Spleen (tissue), 11 donors: ENCODE measurements around the gene PSMA6. TPM values are rescaled to one million over a fixed set of nuclear protein-coding genes. Genes with fewer than 3 reads are reported as not detected.

Experiments
- DNase-seq: peaks from one replicate; pipeline ENCODE4 v3.0.0-alpha.2; 2020
- H3K27ac ChIP-seq, 8 donors: fragments of 200-600 bp; sonication (generic) in 7 of 8; 1 replicate in 4 of 8; 2 replicates in 4 of 8; pipeline versions ENCODE4 v1.5.0 to v1.8.0; 2016 to 2021; ENCODE audit warnings: inconsistent platforms in 4 of 8, mild to moderate bottlenecking in 4 of 8, moderate library complexity in 1 of 8
- H3K27me3 ChIP-seq, 7 donors: fragments of 200-600 bp; sonication (generic) in 6 of 7; replicated peaks in 1 of 7; 1 replicate in 4 of 7; 2 replicates in 3 of 7; pipeline versions ENCODE4 v1.5.0 to v1.8.0; 2016 to 2021; ENCODE audit warnings: inconsistent platforms in 3 of 7, mild to moderate bottlenecking in 1 of 7
- H3K36me3 ChIP-seq, 6 donors: fragments of 200-600 bp; sonication (generic) in 5 of 6; 1 replicate in 4 of 6; 2 replicates in 2 of 6; pipeline versions ENCODE4 v1.5.0 to v1.8.0; 2016 to 2021; ENCODE audit warnings: inconsistent platforms in 2 of 6
- H3K4me1 ChIP-seq, 6 donors: fragments of 200-600 bp; sonication (generic) in 5 of 6; 1 replicate in 3 of 6; 2 replicates in 3 of 6; pipeline versions ENCODE4 v1.5.0 to v1.8.0; 2016 to 2021; ENCODE audit warnings: inconsistent platforms in 3 of 6
- H3K4me3 ChIP-seq, 8 donors: fragments of 200-600 bp; sonication (generic) in 7 of 8; 1 replicate in 4 of 8; 2 replicates in 4 of 8; pipeline versions ENCODE4 v1.5.0 to v1.8.0; 2016 to 2021; ENCODE audit warnings: inconsistent platforms in 4 of 8, mild to moderate bottlenecking in 4 of 8, moderate library complexity in 2 of 8
- H3K9me3 ChIP-seq, 8 donors: fragments of 200-600 bp; sonication (generic) in 7 of 8; 1 replicate in 4 of 8; 2 replicates in 4 of 8; pipeline versions ENCODE4 v1.5.0 to v1.8.0; 2016 to 2021; ENCODE audit warnings: inconsistent platforms in 4 of 8
- CTCF ChIP-seq, 11 experiments: fragments of 200-600 bp in 7 of 11; fragments of 450-650 bp in 4 of 11; sonication (generic) in 4 of 11; IDR thresholded peaks in 8 of 11; conservative IDR thresholded peaks in 3 of 11; 1 replicate in 7 of 11; 2 replicates in 4 of 11; pipeline versions ENCODE4 v1.4.0 to v1.8.0; 2016 to 2021; ENCODE audit warnings: antibody characterized with exemption in 11 of 11, inconsistent platforms in 4 of 11, mild to moderate bottlenecking in 1 of 11
- POLR2A ChIP-seq, 3 donors: fragments of 450-650 bp; IDR thresholded peaks; one replicate each; pipeline ENCODE4 v1.5.1; 2017; ENCODE audit warnings: antibody characterized with exemption in 3 of 3, mild to moderate bottlenecking in 1 of 3
- POLR2AphosphoS5 ChIP-seq, 3 donors: sonication (generic); formaldehyde crosslinking; IDR thresholded peaks; one replicate each; pipeline ENCODE4 v1.5.1; 2017; ENCODE audit warnings: antibody characterized with exemption in 3 of 3
- WGBS, 5 donors: extraction: QIAGEN DNeasy Blood & Tissue Kit in 3 of 5; methylation state at CpG; one replicate each; pipeline versions ENCODE4 v1.1.5 to v1.1.7; 2013 to 2018; 5-methylcytosine and 5-hydroxymethylcytosine counted together
- intact Hi-C: fragments of 100-400 bp; cut with DNase I; formaldehyde crosslinking; loops from one replicate; pipeline ENCODE4 v1.15.0; 2023; ENCODE audit warnings: low total_unique reads
- polyA plus RNA-seq, 3 donors: library from polyadenylated mRNA; stranded (reverse); fragments of 200-250 nt; gene quantifications; one replicate each; pipeline ENCODE4 v1.2.1, GENCODE V29; 2013
- total RNA-seq, 7 donors: library from RNA; depleted of rRNA in 3 of 7; stranded (reverse); fragments of >200 nt in 3 of 7; fragmentation: NEBNext Ultra II Directional in 4 of 7; extraction: Animal tissue kit (Norgen Biotek cat#: 25700) in 4 of 7; gene quantifications; one replicate each; pipeline versions ENCODE4 v1.1.0 to v1.2.1, GENCODE V29; 2016 to 2021
- donor health status: healthy with polysubstance abuse.
- donor health status: DM: no; HTN: no; CAD: no; lungs with moderate emphysema.
- donor health status: DM: no; HTN: no; CAD: no.
- donor health status: Bipolar disorder and iron deficiency.
- donor health status: healthy.
- donor health status: DM: no; HTN: no; CAD: no.
- donor health status: DM: yes; HTN: yes; CAD: no.

Gene PSMA6
- total and polyA plus RNA-seq, 10 donors = 108 to 185 (median 131) TPM

- Histone ChIP-seq H3K27ac (peak overlapping the region; percentile 71 to 95 (median 88)), H3K27me3 (no peaks in the 10 kb centered on the region), H3K36me3 (no peaks in the 10 kb centered on the region), H3K4me3 (no peak overlapping the region), H3K9me3 (no peaks in the 10 kb centered on the region), H3K4me1 (peaks cover 44 to 65% (median 60%) of the 10 kb centered on the region in 6 donors)
- no peak for DNase-seq
- TF ChIP-seq CTCF (IDR thresholded peaks at IDR 0.05 in 8 of 11, conservative IDR thresholded peaks at IDR 0.05 in 3 of 11) (no peak), POLR2A (IDR thresholded peaks at IDR 0.05) (no peak), POLR2AphosphoS5 (IDR thresholded peaks at IDR 0.05) (peak in 2 of 3 donors; percentile 22 to 38)
- 65 to 74% (median 67%) methylated on average over 11 of the region's 11 CpGs for WGBS, 5 donors
- intact Hi-C loops = loop anchor here (10.0 kb wide), 1 partner anchor 72 kb away; the partner anchor contains the start of gene NFKBIA
These were observed 40.5 kb downstream of the PSMA6 start for GRCh38 chr14:35332517-35333263.

- Histone ChIP-seq H3K9me3 (no peaks in the 10 kb centered on the region), H3K27me3 (no peaks in the 10 kb centered on the region), H3K4me3 (no peak overlapping the region), H3K36me3 (no peaks in the 10 kb centered on the region), H3K27ac (peak overlapping the region; percentile 71 to 95 (median 88)), H3K4me1 (peaks cover 48 to 71% (median 66%) of the 10 kb centered on the region in 6 donors)
- 53 to 68% (median 61%) methylated on average over 8 of the region's 8 CpGs for WGBS, 5 donors
- intact Hi-C loops = loop anchor here (10.0 kb wide), 1 partner anchor 72 kb away; the partner anchor contains the start of gene NFKBIA
- DNase-seq = no peak
- TF ChIP-seq POLR2A (IDR thresholded peaks at IDR 0.05) = no peak
- TF ChIP-seq POLR2AphosphoS5 (IDR thresholded peaks at IDR 0.05) = no peak
- TF ChIP-seq CTCF (IDR thresholded peaks at IDR 0.05 in 8 of 11, conservative IDR thresholded peaks at IDR 0.05 in 3 of 11) = no peak
These were observed 41.1 kb downstream of the PSMA6 start for GRCh38 chr14:35333264-35333730.

GRCh38 chr14:35333797-35334743 is 41.9 kb downstream of the PSMA6 start:
- Histone ChIP-seq H3K9me3 (no peaks in the 10 kb centered on the region), H3K27me3 (no peaks in the 10 kb centered on the region), H3K27ac (peak overlapping the region; percentile 71 to 95 (median 88)), H3K4me3 (no peak overlapping the region), H3K36me3 (no peaks in the 10 kb centered on the region), H3K4me1 (peaks cover 51 to 79% (median 72%) of the 10 kb centered on the region in 6 donors)
- WGBS, 5 donors = 63 to 76% (median 69%) methylated on average over 12 to 15 of the region's 15 CpGs
- TF ChIP-seq POLR2A (IDR thresholded peaks at IDR 0.05) = no peak
- peak in 2 of 3 donors; percentile 35 to 43 for TF ChIP-seq POLR2AphosphoS5 (IDR thresholded peaks at IDR 0.05)
- peak in 1 of 11 experiments; percentile 4 for TF ChIP-seq CTCF (IDR thresholded peaks at IDR 0.05 in 8 of 11, conservative IDR thresholded peaks at IDR 0.05 in 3 of 11)
- intact Hi-C loops = loop anchor here (10.0 kb wide), 1 partner anchor 71 kb away; the partner anchor contains the start of gene NFKBIA
- no peak for DNase-seq
